ENCODE measurements around the gene THSD4. TPM values are rescaled to one million over a fixed set of nuclear protein-coding genes. Genes with fewer than 3 reads are reported as not detected.

THSD4 gene
- total and polyA plus RNA-seq, 2 of the 4 experiments (the other 2 are of a cell fraction): 25.5 to 31.1 TPM

- H4K8ac ChIP-seq (ENCODE audit: low read depth in 2 of 2, low read length in 2 of 2): peak overlapping the region in 1 of 2 experiments; percentile 81; a peak in 2 of 4 replicates
- DNase-seq (no peak), ATAC-seq (ENCODE audit: low read depth) (no peak)
- H3K27me3 ChIP-seq (ENCODE audit: control insufficient read depth, insufficient read depth, low read length): no peaks in the 10 kb centered on the region
- POLR2A ChIA-PET (ENCODE audit: unreplicated experiment): no interaction called here
- peak overlapping the region; percentile 84 for H2BK20ac ChIP-seq (ENCODE audit: low read depth, low read length)
- H3K18ac ChIP-seq (ENCODE audit: low read depth, low read length): peak overlapping the region; percentile 90
- no peak overlapping the region for H2AFZ ChIP-seq (replicated peaks; ENCODE audit: low read length, poor library complexity)
- no peak overlapping the region for H3K27ac ChIP-seq (ENCODE audit: insufficient read depth, low read length)
- H4K91ac ChIP-seq (ENCODE audit: insufficient read depth, low read depth, low read length): no peak overlapping the region
- peak overlapping the region; percentile 93; the same call in 1 of the 2 replicates for H4K5ac ChIP-seq (ENCODE audit: low read depth, low read length)
- no peaks in the 10 kb centered on the region for H3K79me1 ChIP-seq (ENCODE audit: low read depth in 1 of 2, low read length in 2 of 2)
- no peaks in the 10 kb centered on the region for H4K20me1 ChIP-seq (ENCODE audit: insufficient read depth, low read length)
- peak overlapping the region; percentile 18 for H2BK5ac ChIP-seq (ENCODE audit: low read depth, low read length, poor library complexity, severe bottlenecking)
- TF ChIP-seq SMC3 (IDR thresholded peaks at IDR 0.05; ENCODE audit: low read depth, low read length): no peak
- no peak for TF ChIP-seq MXI1 (IDR thresholded peaks at IDR 0.05; ENCODE audit: borderline replicate concordance, low read depth, low read length)
- no peak for TF ChIP-seq CHD1 (IDR thresholded peaks at IDR 0.05; ENCODE audit: low read depth, low read length)
- TF ChIP-seq RFX5 (IDR thresholded peaks at IDR 0.05; ENCODE audit: low read depth, low read length): no peak
- no peak for TF ChIP-seq CEBPB (IDR thresholded peaks at IDR 0.05; ENCODE audit: low read depth, low read length)
- no peak for TF ChIP-seq POLR2A (IDR thresholded peaks at IDR 0.05; ENCODE audit: low read depth, low read length)
- no peak for TF ChIP-seq MAFK (IDR thresholded peaks at IDR 0.05; ENCODE audit: low read depth, low read length)
- in situ Hi-C loops (cut with MboI; ENCODE audit: low sequenced_read_pairs) (no loop called here), intact Hi-C loops (cut with micrococcal nuclease) (no loop called here), dilution Hi-C loops (cut with HindIII; ENCODE audit: low sequenced_read_pairs, unreplicated experiment) (no loop called here)
- H3K4me1 ChIP-seq (ENCODE audit: control insufficient read depth, insufficient read depth, low read length): peaks cover 6% of the 10 kb centered on the region; the same call in 1 of the 2 replicates
- peak overlapping the region; percentile 6; the same call in 1 of the 2 replicates for H3K4ac ChIP-seq (ENCODE audit: low read depth, low read length)
- no peak overlapping the region for H2AK5ac ChIP-seq (ENCODE audit: low read depth, low read length)
- H3K23ac ChIP-seq (ENCODE audit: low read depth, low read length): no peak overlapping the region
- H2AK9ac ChIP-seq (replicated peaks; ENCODE audit: low read depth, low read length, poor library complexity): peak overlapping the region; percentile 63
- BruUV-seq (replicated peaks): no TSS peak
- peak overlapping the region; percentile 49; the same call in 1 of the 2 replicates for H2BK120ac ChIP-seq (ENCODE audit: low read depth, low read length)
- no peak overlapping the region for H3K9ac ChIP-seq (ENCODE audit: low read depth, low read length)
- no peak overlapping the region for H3K14ac ChIP-seq (replicated peaks; ENCODE audit: low read depth, low read length)
- H2BK15ac ChIP-seq (ENCODE audit: low read depth, low read length): peak overlapping the region; percentile 61; the same call in 2 of the 3 replicates
- no peak overlapping the region for H3K4me3 ChIP-seq (ENCODE audit: insufficient read depth, low read depth, low read length)
- no peaks in the 10 kb centered on the region for H3K36me3 ChIP-seq (ENCODE audit: control insufficient read depth, insufficient read depth, low read length)
- no peak overlapping the region for H3K4me2 ChIP-seq (ENCODE audit: low read depth, low read length)
- WGBS, 2 experiments (ENCODE audit: extremely low coverage in 2 of 2, insufficient read length in 1 of 2): 100% methylated on average over 1 of the region's 2 CpGs; no CpG with 5 or more reads in 1 of the 2 experiments
- H3K56ac ChIP-seq (ENCODE audit: extremely low read depth, insufficient read depth, low read length): no peak overlapping the region
- H3K9me3 ChIP-seq (ENCODE audit: control insufficient read depth, insufficient read depth, low read length): no peaks in the 10 kb centered on the region
- peaks cover 3% of the 10 kb centered on the region for H3K9me1 ChIP-seq (ENCODE audit: insufficient read depth, low read length)
- CTCF ChIA-PET: no interaction called here
Observed at GRCh38 chr15:71069693-71070092, 45.6 kb upstream of the THSD4 start.

All from IMR-90 (cell line).